Measurements from ENCODE around the gene PBX1.

PBX1 gene

DNA sequence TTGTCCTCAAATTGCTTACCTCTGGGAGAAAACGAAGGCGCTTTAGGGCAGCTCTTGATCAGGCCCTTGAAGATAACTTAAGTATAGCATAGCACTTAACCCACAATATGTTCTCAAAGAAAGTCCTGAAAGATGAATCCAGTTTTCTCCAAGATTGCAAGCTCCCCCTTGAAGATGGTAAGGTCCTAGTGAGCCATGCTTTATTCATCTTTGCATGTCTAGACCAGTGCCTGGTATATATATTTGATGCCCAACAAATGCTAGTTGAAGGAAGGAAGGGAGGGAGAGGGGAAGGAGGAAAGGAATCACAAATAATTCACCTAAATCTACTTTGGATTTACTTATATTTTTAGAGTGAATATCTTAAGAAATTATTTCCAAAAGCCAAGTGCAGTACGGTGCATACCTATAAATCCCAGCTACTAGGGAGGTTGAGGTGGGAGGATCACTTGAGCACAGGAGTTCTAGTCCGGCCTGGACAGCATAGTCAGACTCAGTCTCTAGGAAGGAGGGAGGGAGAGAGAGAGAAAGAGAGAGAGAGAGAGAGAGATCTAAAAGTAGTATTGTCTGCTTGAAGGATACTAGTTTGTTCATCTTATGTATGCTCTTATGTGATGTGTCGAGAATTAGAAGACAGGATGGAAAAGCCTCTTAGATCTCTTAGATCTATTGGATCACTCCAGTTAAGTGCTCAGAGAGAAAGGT, 25.0 kb downstream of the PBX1 start:
- Histone ChIP-seq H3K9me3 (ENCODE audit: control insufficient read depth, low read length) (no peaks in the 10 kb centered on the region), H3K27me3 (ENCODE audit: control insufficient read depth, insufficient read depth, low read length) (no peaks in the 10 kb centered on the region), H3K4me3 (ENCODE audit: low read length) (no peak overlapping the region), H3K4me1 (ENCODE audit: control insufficient read depth, insufficient read depth, low read length) (peaks cover 9% of the 10 kb centered on the region), H3K9ac (ENCODE audit: low read length) (no peak overlapping the region), H3K36me3 (ENCODE audit: control insufficient read depth, insufficient read depth, low read length) (no peaks in the 10 kb centered on the region)

DNA sequence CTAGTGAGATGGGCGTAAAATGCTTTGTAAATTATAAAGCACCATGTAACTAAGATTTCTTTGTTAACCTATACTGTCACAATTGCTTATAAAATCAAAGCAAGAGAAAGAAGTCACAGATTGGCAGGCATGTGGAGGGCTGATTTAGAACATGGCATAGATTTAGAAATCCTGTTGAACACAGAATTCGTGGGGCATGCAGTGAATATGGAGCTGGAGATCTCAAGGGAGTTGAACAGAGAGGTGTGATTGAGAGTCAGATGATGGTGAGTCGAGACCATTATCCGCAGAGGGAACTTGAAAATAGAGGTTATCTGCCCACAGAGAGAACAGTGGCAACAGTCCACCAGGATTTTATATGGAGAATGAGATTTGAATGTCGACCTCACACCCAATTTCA, 27.6 kb downstream of the PBX1 start:
- no peaks in the 10 kb centered on the region for H3K9me3 ChIP-seq (ENCODE audit: control insufficient read depth, low read length)
- no peaks in the 10 kb centered on the region for H3K27me3 ChIP-seq (ENCODE audit: control insufficient read depth, insufficient read depth, low read length)
- H3K4me1 ChIP-seq (ENCODE audit: control insufficient read depth, insufficient read depth, low read length), result peaks cover 25% of the 10 kb centered on the region
- H3K4me3 ChIP-seq (ENCODE audit: low read length), result no peak overlapping the region
- no peak overlapping the region for H3K9ac ChIP-seq (ENCODE audit: low read length)
- H3K36me3 ChIP-seq (ENCODE audit: control insufficient read depth, insufficient read depth, low read length), result no peaks in the 10 kb centered on the region

GRCh38 chr1:164587617-164588501, 28.9 kb downstream of the PBX1 start:
- peaks cover 25% of the 10 kb centered on the region for H3K4me1 ChIP-seq (ENCODE audit: control insufficient read depth, insufficient read depth, low read length)
- no peak overlapping the region for H3K9ac ChIP-seq (ENCODE audit: low read length)
- no peaks in the 10 kb centered on the region for H3K36me3 ChIP-seq (ENCODE audit: control insufficient read depth, insufficient read depth, low read length)
- H3K4me3 ChIP-seq (ENCODE audit: low read length), result no peak overlapping the region
- H3K9me3 ChIP-seq (ENCODE audit: control insufficient read depth, low read length), result no peaks in the 10 kb centered on the region
- H3K27me3 ChIP-seq (ENCODE audit: control insufficient read depth, insufficient read depth, low read length), result no peaks in the 10 kb centered on the region

DNA sequence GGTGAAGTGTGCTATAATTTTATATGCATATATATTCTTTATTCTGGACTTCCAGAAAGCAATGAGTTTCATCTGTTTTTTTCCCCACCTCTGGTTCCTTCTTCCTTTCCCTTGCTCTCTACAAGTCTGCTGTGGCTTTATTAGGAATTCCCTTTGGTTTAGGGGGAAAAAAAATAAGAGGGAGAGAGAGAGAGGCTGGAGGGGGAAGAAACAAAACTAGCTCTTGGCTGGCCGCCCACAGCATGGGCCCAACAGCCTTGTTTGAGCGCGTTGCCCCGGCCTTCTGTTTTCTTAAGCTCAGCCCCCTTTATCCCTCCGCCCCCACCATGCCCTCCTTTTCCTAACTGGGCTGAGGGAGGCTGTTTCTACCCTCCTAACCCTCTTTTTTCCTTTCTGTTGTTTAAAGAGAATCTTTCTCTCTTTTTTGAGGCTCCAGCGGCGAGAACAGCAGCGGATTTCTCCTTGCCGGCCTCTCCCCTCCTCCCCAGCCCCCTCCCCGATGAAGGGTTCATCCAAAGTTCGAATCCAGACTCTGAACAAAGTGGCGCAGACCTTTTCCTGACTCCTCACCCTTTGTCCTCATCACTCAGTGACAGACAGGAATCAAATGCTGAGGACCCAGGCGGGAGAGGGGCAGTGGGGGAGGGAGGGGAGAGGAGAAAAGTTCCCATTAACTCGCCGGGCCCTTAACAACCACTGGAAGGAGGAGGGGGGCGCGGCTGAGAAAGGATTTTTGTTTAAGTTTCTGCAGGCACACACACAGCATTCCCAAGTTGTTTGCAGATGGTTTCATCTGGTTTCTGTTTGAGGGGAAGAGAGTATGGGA, 29.7 kb downstream of the PBX1 start:
- Histone ChIP-seq H3K4me1 (ENCODE audit: control insufficient read depth, insufficient read depth, low read length) (peaks cover 25% of the 10 kb centered on the region), H3K9me3 (ENCODE audit: control insufficient read depth, low read length) (no peaks in the 10 kb centered on the region), H3K27me3 (ENCODE audit: control insufficient read depth, insufficient read depth, low read length) (no peaks in the 10 kb centered on the region), H3K36me3 (ENCODE audit: control insufficient read depth, insufficient read depth, low read length) (no peaks in the 10 kb centered on the region), H3K4me3 (ENCODE audit: low read length) (no peak overlapping the region), H3K9ac (ENCODE audit: low read length) (no peak overlapping the region)

- Histone ChIP-seq H3K9ac (ENCODE audit: low read length) (no peak overlapping the region), H3K4me1 (ENCODE audit: control insufficient read depth, insufficient read depth, low read length) (peaks cover 25% of the 10 kb centered on the region), H3K9me3 (ENCODE audit: control insufficient read depth, low read length) (no peaks in the 10 kb centered on the region), H3K27me3 (ENCODE audit: control insufficient read depth, insufficient read depth, low read length) (no peaks in the 10 kb centered on the region), H3K36me3 (ENCODE audit: control insufficient read depth, insufficient read depth, low read length) (no peaks in the 10 kb centered on the region), H3K4me3 (ENCODE audit: low read length) (no peak overlapping the region)
Measured at GRCh38 chr1:164589408-164589807, 30.4 kb downstream of the PBX1 start.

- Histone ChIP-seq H3K36me3 (ENCODE audit: control insufficient read depth, insufficient read depth, low read length) (no peaks in the 10 kb centered on the region), H3K9ac (ENCODE audit: low read length) (no peak overlapping the region), H3K4me1 (ENCODE audit: control insufficient read depth, insufficient read depth, low read length) (peaks cover 25% of the 10 kb centered on the region)
Measured at GRCh38 chr1:164589961-164590507, 31.1 kb downstream of the PBX1 start.

DNA sequence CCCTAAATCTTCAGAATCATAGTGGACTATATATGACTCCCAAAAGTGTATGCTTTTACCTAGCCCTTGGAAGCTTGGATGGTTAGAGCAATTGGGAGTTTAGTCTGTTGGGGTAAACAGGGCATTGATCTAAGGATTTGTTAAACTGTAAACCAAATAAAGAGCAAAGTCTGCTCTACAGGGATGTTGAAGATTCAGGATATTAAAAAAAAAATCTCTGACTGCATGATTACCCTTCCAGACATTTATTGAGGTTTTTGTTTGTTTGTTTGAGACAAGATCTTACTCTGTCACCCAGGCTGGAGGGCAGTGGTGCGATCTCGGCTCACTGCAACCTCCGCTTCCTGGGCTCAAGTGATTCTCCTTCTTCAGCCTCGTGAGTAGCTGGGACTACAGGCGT, 31.6 kb downstream of the PBX1 start:
- H3K27me3 ChIP-seq (ENCODE audit: control insufficient read depth, insufficient read depth, low read length), result no peaks in the 10 kb centered on the region
- no peak overlapping the region for H3K4me3 ChIP-seq (ENCODE audit: low read length)
- peaks cover 25% of the 10 kb centered on the region for H3K4me1 ChIP-seq (ENCODE audit: control insufficient read depth, insufficient read depth, low read length)
- no peaks in the 10 kb centered on the region for H3K36me3 ChIP-seq (ENCODE audit: control insufficient read depth, insufficient read depth, low read length)
- H3K9ac ChIP-seq (ENCODE audit: low read length), result no peak overlapping the region
- H3K9me3 ChIP-seq (ENCODE audit: control insufficient read depth, low read length), result no peaks in the 10 kb centered on the region

More at GRCh38 chr1:164589961-164590507, 31.1 kb downstream of the PBX1 start:
- Histone ChIP-seq H3K4me3 (ENCODE audit: low read length) (no peak overlapping the region), H3K27me3 (ENCODE audit: control insufficient read depth, insufficient read depth, low read length) (no peaks in the 10 kb centered on the region), H3K9me3 (ENCODE audit: control insufficient read depth, low read length) (no peaks in the 10 kb centered on the region)

GRCh38 chr1:164591858-164592257, 32.9 kb downstream of the PBX1 start:
- Histone ChIP-seq H3K4me1 (ENCODE audit: control insufficient read depth, insufficient read depth, low read length) (peaks cover 25% of the 10 kb centered on the region), H3K36me3 (ENCODE audit: control insufficient read depth, insufficient read depth, low read length) (no peaks in the 10 kb centered on the region), H3K9me3 (ENCODE audit: control insufficient read depth, low read length) (no peaks in the 10 kb centered on the region), H3K27me3 (ENCODE audit: control insufficient read depth, insufficient read depth, low read length) (no peaks in the 10 kb centered on the region), H3K4me3 (ENCODE audit: low read length) (no peak overlapping the region), H3K9ac (ENCODE audit: low read length) (no peak overlapping the region)

DNA sequence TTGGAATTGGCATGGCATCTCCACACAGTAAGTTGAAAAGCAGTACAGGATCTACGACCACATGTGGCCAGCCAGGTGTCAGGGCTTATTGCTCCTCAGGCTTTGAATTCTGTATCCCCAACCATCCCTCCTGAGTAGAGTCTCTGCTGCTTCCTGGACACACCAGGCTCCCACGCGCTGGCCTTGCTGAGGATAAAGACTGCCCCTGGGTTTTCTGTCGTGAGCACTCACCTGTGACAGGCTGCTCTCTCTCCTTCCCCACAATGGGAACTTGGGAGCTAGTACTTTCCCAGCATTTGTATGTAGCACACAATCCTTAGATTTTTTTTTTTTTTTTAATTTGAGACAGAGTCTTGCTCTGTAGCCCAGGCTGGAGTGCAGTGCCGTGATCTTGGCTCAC, 33.6 kb downstream of the PBX1 start:
- H3K36me3 ChIP-seq (ENCODE audit: control insufficient read depth, insufficient read depth, low read length), result no peaks in the 10 kb centered on the region
- peaks cover 24% of the 10 kb centered on the region for H3K4me1 ChIP-seq (ENCODE audit: control insufficient read depth, insufficient read depth, low read length)
- H3K4me3 ChIP-seq (ENCODE audit: low read length), result no peak overlapping the region
- H3K9ac ChIP-seq (ENCODE audit: low read length), result no peak overlapping the region
- no peaks in the 10 kb centered on the region for H3K9me3 ChIP-seq (ENCODE audit: control insufficient read depth, low read length)
- no peaks in the 10 kb centered on the region for H3K27me3 ChIP-seq (ENCODE audit: control insufficient read depth, insufficient read depth, low read length)

GRCh38 chr1:164595212-164595611, 36.2 kb downstream of the PBX1 start:
- Histone ChIP-seq H3K4me1 (ENCODE audit: control insufficient read depth, insufficient read depth, low read length) (peaks cover 15% of the 10 kb centered on the region), H3K4me3 (ENCODE audit: low read length) (no peak overlapping the region), H3K9me3 (ENCODE audit: control insufficient read depth, low read length) (no peaks in the 10 kb centered on the region), H3K36me3 (ENCODE audit: control insufficient read depth, insufficient read depth, low read length) (no peaks in the 10 kb centered on the region), H3K27me3 (ENCODE audit: control insufficient read depth, insufficient read depth, low read length) (no peaks in the 10 kb centered on the region), H3K9ac (ENCODE audit: low read length) (no peak overlapping the region)

DNA sequence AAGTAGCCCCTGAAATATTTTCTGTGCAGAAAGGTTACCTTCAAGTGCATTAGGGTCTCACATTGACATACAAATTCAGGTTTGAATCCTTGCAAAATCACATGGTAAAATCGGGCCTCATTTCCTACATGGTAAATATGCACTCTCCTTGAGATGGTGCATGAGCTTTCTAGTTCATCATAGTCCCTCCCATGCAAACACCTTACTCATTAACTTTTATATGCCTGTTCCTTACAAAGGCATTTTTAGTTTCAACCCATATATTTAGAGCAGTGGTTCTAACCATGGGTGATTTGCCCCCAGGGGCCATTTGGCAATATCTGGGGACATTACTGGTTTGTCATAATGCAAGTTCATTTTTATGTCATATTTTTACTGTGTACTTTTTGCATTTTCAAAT, 37.2 kb downstream of the PBX1 start:
- Histone ChIP-seq H3K4me3 (ENCODE audit: low read length) (no peak overlapping the region), H3K9me3 (ENCODE audit: control insufficient read depth, low read length) (no peaks in the 10 kb centered on the region), H3K4me1 (ENCODE audit: control insufficient read depth, insufficient read depth, low read length) (peaks cover 20% of the 10 kb centered on the region), H3K36me3 (ENCODE audit: control insufficient read depth, insufficient read depth, low read length) (no peaks in the 10 kb centered on the region), H3K9ac (ENCODE audit: low read length) (no peak overlapping the region), H3K27me3 (ENCODE audit: control insufficient read depth, insufficient read depth, low read length) (no peaks in the 10 kb centered on the region)
